Mesendoderm (in vitro differentiated cells): ENCODE measurements around the gene FAM200B.

ENCODE experiments used
- DNase-seq: peaks from one replicate; pipeline ENCODE4 v3.0.0; 2013
- H2AK5ac ChIP-seq: 2 replicates; pipeline ENCODE4 v1.6.1; 2013; ENCODE audit warnings: low read length, inconsistent platforms
- H2BK120ac ChIP-seq: 2 replicates; pipeline ENCODE4 v1.6.1; 2013; ENCODE audit warnings: low read depth, mild to moderate bottlenecking, low read length, moderate library complexity, mixed read lengths
- H2BK15ac ChIP-seq: replicated peaks from 2 replicates; pipeline ENCODE4 v1.6.1; 2013; ENCODE audit warnings: low read depth, mild to moderate bottlenecking, moderate library complexity
- H2BK5ac ChIP-seq: 2 replicates; pipeline ENCODE4 v1.6.1; 2013; ENCODE audit warnings: low read length, inconsistent platforms
- H3K18ac ChIP-seq: 2 replicates; pipeline ENCODE4 v1.6.1; 2013; ENCODE audit warnings: mild to moderate bottlenecking, low read length, mixed read lengths
- H3K23ac ChIP-seq: one replicate; pipeline ENCODE4 v1.6.1; 2013; ENCODE audit warnings: low read length
- H3K27ac ChIP-seq: 2 replicates; pipeline ENCODE4 v1.5.1; 2013; ENCODE audit warnings: low read depth, mild to moderate bottlenecking, inconsistent platforms, low read length, moderate library complexity
- H3K27me3 ChIP-seq: 2 replicates; pipeline ENCODE4 v1.6.1; 2013; ENCODE audit warnings: low read length, control low read depth, mild to moderate bottlenecking, inconsistent platforms; ENCODE audit not compliant: insufficient read depth, poor library complexity
- H3K36me3 ChIP-seq: 2 replicates; pipeline ENCODE4 v1.6.1; 2013; ENCODE audit warnings: low read length, inconsistent platforms; ENCODE audit not compliant: control insufficient read depth, insufficient read depth
- H3K4ac ChIP-seq: one replicate; pipeline ENCODE4 v1.6.1; 2013; ENCODE audit warnings: low read depth, mild to moderate bottlenecking, low read length, moderate library complexity
- H3K4me1 ChIP-seq: 2 replicates; pipeline ENCODE4 v1.6.1; 2013; ENCODE audit warnings: low read depth, low read length, inconsistent platforms; ENCODE audit not compliant: control insufficient read depth
- H3K4me2 ChIP-seq: 2 replicates; pipeline ENCODE4 v1.6.1; 2013; ENCODE audit warnings: low read length
- H3K4me3 ChIP-seq: 2 replicates; pipeline ENCODE4 v1.5.1; 2013; ENCODE audit warnings: mild to moderate bottlenecking, low read length
- H3K56ac ChIP-seq: one replicate; pipeline ENCODE4 v1.6.1; 2013; ENCODE audit warnings: low read length
- H3K79me1 ChIP-seq: 2 replicates; pipeline ENCODE4 v1.6.1; 2013; ENCODE audit warnings: low read length, inconsistent platforms
- H3K79me2 ChIP-seq: 2 replicates; pipeline ENCODE4 v1.6.1; 2013; ENCODE audit warnings: mild to moderate bottlenecking, low read length; ENCODE audit not compliant: control insufficient read depth, insufficient read depth
- H3K9ac ChIP-seq: 2 replicates; pipeline ENCODE4 v1.6.1; 2013; ENCODE audit warnings: low read length, inconsistent platforms
- H4K5ac ChIP-seq: one replicate; pipeline ENCODE4 v1.6.1; 2013; ENCODE audit warnings: low read length
- H4K8ac ChIP-seq: one replicate; pipeline ENCODE4 v1.6.1; 2013; ENCODE audit warnings: low read depth, mild to moderate bottlenecking, control low read depth, low read length, moderate library complexity
- WGBS: extraction: QIAGEN DNeasy Blood & Tissue Kit; methylation state at CpG from one replicate; pipeline ENCODE4 v1.1.7; 2013; ENCODE audit warnings: low lambda C conversion rate, missing lambda C conversion rate; ENCODE audit not compliant: insufficient coverage; ENCODE audit errors: extremely low coverage; 5-methylcytosine and 5-hydroxymethylcytosine counted together

The FAM200B gene

DNA sequence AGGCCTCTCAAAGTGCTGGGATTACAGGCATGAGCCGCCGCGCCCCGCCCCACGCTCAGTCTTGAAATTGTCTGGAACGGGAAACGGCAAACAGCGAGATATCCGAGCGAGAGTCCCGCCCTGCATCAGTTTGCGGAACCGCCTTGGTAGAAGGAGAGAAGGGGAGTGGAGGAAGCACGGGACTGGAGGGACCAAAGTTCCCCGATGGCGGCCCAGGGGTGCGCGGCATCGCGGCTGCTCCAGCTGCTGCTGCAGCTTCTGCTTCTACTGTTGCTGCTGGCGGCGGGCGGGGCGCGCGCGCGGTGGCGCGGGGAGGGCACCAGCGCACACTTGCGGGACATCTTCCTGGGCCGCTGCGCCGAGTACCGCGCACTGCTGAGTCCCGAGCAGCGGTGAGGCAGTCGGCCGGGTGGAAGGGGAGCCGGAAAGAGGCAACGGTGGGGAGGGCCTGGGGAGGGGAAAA, 21.3 kb downstream of the FAM200B start, which contains the start of gene BST1:
Gene BST1, plus strand, starts transcription at position 125 of the 463 bp plus-strand sequence. Its CDS starts 80 bp downstream, at position 205.
- DNase-seq = no peak
- Histone ChIP-seq H3K79me1 (no peaks in the 10 kb centered on the region), H3K4me2 (no peak within 1 kb of the TSS), H2BK5ac (no peak within 1 kb of the TSS), H3K79me2 (no peaks in the 10 kb centered on the region), H3K4me3 (no peak within 1 kb of the TSS), H3K23ac (no peak within 1 kb of the TSS), H3K4ac (no peak within 1 kb of the TSS), H3K18ac (no peak within 1 kb of the TSS), H3K27ac (no peak within 1 kb of the TSS), H2AK5ac (no peak within 1 kb of the TSS), H3K36me3 (no peaks in the 10 kb centered on the region), H3K27me3 (no peaks in the 10 kb centered on the region), H3K9ac (no peak within 1 kb of the TSS), H2BK15ac (no peak within 1 kb of the TSS), H4K8ac (no peak within 1 kb of the TSS), H3K4me1 (no peaks in the 10 kb centered on the region), H2BK120ac (no peak within 1 kb of the TSS), H4K5ac (no peak within 1 kb of the TSS), H3K56ac (no peak within 1 kb of the TSS)
- WGBS = no CpG with 5 or more reads among the region's 43 CpGs

DNA sequence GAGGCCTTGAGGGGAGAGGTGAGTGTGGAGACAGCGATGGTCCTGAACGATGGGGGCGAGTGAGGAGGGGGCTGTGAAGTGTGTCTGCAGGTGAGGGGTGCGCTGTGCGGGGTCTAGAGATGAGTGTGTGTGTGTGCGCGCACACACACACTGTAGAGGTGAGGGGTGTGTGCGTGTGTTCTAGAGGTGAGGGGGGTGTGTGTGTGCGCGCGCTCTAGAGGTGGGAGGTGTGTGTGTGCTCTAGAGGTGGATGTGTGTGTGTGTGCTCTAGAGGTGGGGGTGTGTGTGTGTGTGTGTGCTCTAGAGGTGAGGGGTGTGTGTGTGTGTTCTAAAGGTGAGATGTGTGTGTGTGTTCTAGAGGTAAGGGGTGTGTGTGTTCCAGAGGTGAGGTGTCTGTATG, 21.8 kb downstream of the FAM200B start:
- no peak overlapping the region for H3K56ac ChIP-seq
- no peak overlapping the region for H2BK5ac ChIP-seq
- no peak overlapping the region for H3K27ac ChIP-seq
- no peak overlapping the region for H3K4me3 ChIP-seq
- no peak overlapping the region for H4K5ac ChIP-seq
- no peaks in the 10 kb centered on the region for H3K27me3 ChIP-seq
- no peak overlapping the region for H4K8ac ChIP-seq
- H3K4ac ChIP-seq = no peak overlapping the region
- no peaks in the 10 kb centered on the region for H3K79me2 ChIP-seq
- no peak overlapping the region for H3K18ac ChIP-seq
- no CpG with 5 or more reads among the region's 11 CpGs for WGBS
- H2BK120ac ChIP-seq = no peak overlapping the region
- no peak overlapping the region for H2BK15ac ChIP-seq
- H3K23ac ChIP-seq = no peak overlapping the region
- H3K9ac ChIP-seq = no peak overlapping the region
- H3K4me2 ChIP-seq = no peak overlapping the region
- H2AK5ac ChIP-seq = no peak overlapping the region
- DNase-seq = no peak
- no peaks in the 10 kb centered on the region for H3K36me3 ChIP-seq
- no peaks in the 10 kb centered on the region for H3K4me1 ChIP-seq
- no peaks in the 10 kb centered on the region for H3K79me1 ChIP-seq

- no peak for DNase-seq
Measured at GRCh38 chr4:15704129-15704528, 22.5 kb downstream of the FAM200B start.

GRCh38 chr4:15706646-15707362, 25.2 kb downstream of the FAM200B start:
- no CpG with 5 or more reads among the region's 3 CpGs for WGBS

More at GRCh38 chr4:15704129-15704528, 22.5 kb downstream of the FAM200B start:
- no peaks in the 10 kb centered on the region for H3K79me2 ChIP-seq
- no peak overlapping the region for H2BK15ac ChIP-seq
- H3K27me3 ChIP-seq = no peaks in the 10 kb centered on the region
- no peak overlapping the region for H2BK120ac ChIP-seq
- no peak overlapping the region for H2BK5ac ChIP-seq
- no peak overlapping the region for H3K27ac ChIP-seq
- no peak overlapping the region for H3K23ac ChIP-seq
- H3K4me2 ChIP-seq = no peak overlapping the region
- no peak overlapping the region for H2AK5ac ChIP-seq
- no peak overlapping the region for H3K4ac ChIP-seq
- no peak overlapping the region for H3K9ac ChIP-seq
- H3K4me1 ChIP-seq = no peaks in the 10 kb centered on the region
- no peak overlapping the region for H3K18ac ChIP-seq
- no peaks in the 10 kb centered on the region for H3K36me3 ChIP-seq
- no peak overlapping the region for H4K8ac ChIP-seq
- no peak overlapping the region for H3K4me3 ChIP-seq
- H4K5ac ChIP-seq = no peak overlapping the region
- H3K56ac ChIP-seq = no peak overlapping the region
- no peaks in the 10 kb centered on the region for H3K79me1 ChIP-seq

DNA sequence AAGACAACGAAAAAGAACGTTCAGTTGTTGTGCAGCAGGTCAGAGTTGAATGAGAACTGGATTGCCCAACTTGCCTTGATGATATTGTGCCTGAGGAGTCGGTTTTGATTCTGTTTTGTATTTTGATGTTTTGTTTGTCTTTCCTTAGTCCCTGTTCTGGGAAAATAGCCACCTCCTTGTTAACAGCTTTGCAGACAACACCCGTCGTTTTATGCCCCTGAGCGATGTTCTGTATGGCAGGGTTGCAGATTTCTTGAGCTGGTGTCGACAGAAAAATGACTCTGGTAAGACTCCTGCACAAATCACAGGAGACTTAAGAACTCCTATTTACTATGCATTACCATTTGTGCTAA, 25.7 kb downstream of the FAM200B start:
- Histone ChIP-seq H2BK120ac (no peak overlapping the region), H3K23ac (no peak overlapping the region), H3K18ac (no peak overlapping the region), H4K8ac (no peak overlapping the region), H3K4me1 (no peaks in the 10 kb centered on the region), H3K4me2 (no peak overlapping the region), H3K79me2 (no peaks in the 10 kb centered on the region), H3K9ac (no peak overlapping the region), H2AK5ac (no peak overlapping the region), H2BK15ac (no peak overlapping the region), H3K56ac (no peak overlapping the region), H3K4ac (no peak overlapping the region), H4K5ac (no peak overlapping the region), H3K27ac (no peak overlapping the region), H3K36me3 (no peaks in the 10 kb centered on the region), H3K27me3 (no peaks in the 10 kb centered on the region), H3K79me1 (no peaks in the 10 kb centered on the region), H2BK5ac (no peak overlapping the region), H3K4me3 (no peak overlapping the region)
- no CpG with 5 or more reads among the region's 7 CpGs for WGBS
- no peak for DNase-seq

More at GRCh38 chr4:15706646-15707362, 25.2 kb downstream of the FAM200B start:
- no peak overlapping the region for H3K4me2 ChIP-seq
- H3K36me3 ChIP-seq = no peaks in the 10 kb centered on the region
- H2BK5ac ChIP-seq = no peak overlapping the region
- H3K79me2 ChIP-seq = no peaks in the 10 kb centered on the region
- no peak overlapping the region for H2BK15ac ChIP-seq
- H3K56ac ChIP-seq = no peak overlapping the region
- H3K4ac ChIP-seq = no peak overlapping the region
- no peak overlapping the region for H4K5ac ChIP-seq
- no peak overlapping the region for H3K9ac ChIP-seq
- H2AK5ac ChIP-seq = no peak overlapping the region
- H3K18ac ChIP-seq = no peak overlapping the region
- no peak overlapping the region for H2BK120ac ChIP-seq
- H3K4me1 ChIP-seq = no peaks in the 10 kb centered on the region
- no peak overlapping the region for H3K23ac ChIP-seq
- no peak for DNase-seq
- H3K27ac ChIP-seq = no peak overlapping the region
- no peak overlapping the region for H3K4me3 ChIP-seq
- H4K8ac ChIP-seq = no peak overlapping the region
- no peaks in the 10 kb centered on the region for H3K27me3 ChIP-seq
- H3K79me1 ChIP-seq = no peaks in the 10 kb centered on the region

GRCh38 chr4:15711762-15712161, 30.1 kb downstream of the FAM200B start:
- H3K4me1 ChIP-seq = no peaks in the 10 kb centered on the region
- H3K4me3 ChIP-seq = no peak overlapping the region
- no peak overlapping the region for H3K27ac ChIP-seq
- H2BK15ac ChIP-seq = no peak overlapping the region
- H2BK5ac ChIP-seq = no peak overlapping the region
- no peaks in the 10 kb centered on the region for H3K79me1 ChIP-seq
- no peak overlapping the region for H3K9ac ChIP-seq
- no peak overlapping the region for H3K18ac ChIP-seq
- no peak overlapping the region for H2BK120ac ChIP-seq
- H3K27me3 ChIP-seq = no peaks in the 10 kb centered on the region
- H3K79me2 ChIP-seq = no peaks in the 10 kb centered on the region
- H4K5ac ChIP-seq = no peak overlapping the region
- no peak overlapping the region for H3K23ac ChIP-seq
- no peak overlapping the region for H3K4me2 ChIP-seq
- WGBS = no CpG with 5 or more reads among the region's 2 CpGs
- H3K56ac ChIP-seq = no peak overlapping the region
- H4K8ac ChIP-seq = no peak overlapping the region
- no peak overlapping the region for H3K4ac ChIP-seq
- no peak for DNase-seq
- no peak overlapping the region for H2AK5ac ChIP-seq
- no peaks in the 10 kb centered on the region for H3K36me3 ChIP-seq
